Endothelial cell (in vitro differentiated cells): ENCODE measurements around the gene GKN2. TPM values are rescaled to one million over a fixed set of nuclear protein-coding genes. Genes with fewer than 3 reads are reported as not detected.
"Not testable (repeated sequence)": the region's sequence is repeated elsewhere in the genome, so short reads cannot be mapped to it uniquely, and the experiment has no call there.

Experiments
- DNase-seq: peaks from one replicate; pipeline ENCODE4 v3.0.0; 2021; ENCODE audit warnings: low spot score
- H3K27ac Mint-ChIP-seq: one replicate; pipeline ENCODE4 v1.8.0; 2021; ENCODE audit warnings: mixed read lengths, inconsistent platforms; ENCODE audit not compliant: unreplicated experiment
- H3K27me3 Mint-ChIP-seq: one replicate; pipeline ENCODE4 v1.8.0; 2021; ENCODE audit warnings: mild to moderate bottlenecking, moderate library complexity, mixed read lengths, inconsistent platforms; ENCODE audit not compliant: unreplicated experiment
- H3K36me3 Mint-ChIP-seq: one replicate; pipeline ENCODE4 v1.8.0; 2021; ENCODE audit warnings: mild to moderate bottlenecking, low read depth, mixed read lengths, inconsistent platforms; ENCODE audit not compliant: unreplicated experiment
- H3K4me1 Mint-ChIP-seq: one replicate; pipeline ENCODE4 v1.8.0; 2021; ENCODE audit warnings: mild to moderate bottlenecking, mixed read lengths, inconsistent platforms; ENCODE audit not compliant: unreplicated experiment
- H3K4me3 Mint-ChIP-seq: one replicate; pipeline ENCODE4 v1.8.0; 2021; ENCODE audit warnings: mild to moderate bottlenecking, mixed read lengths, inconsistent platforms; ENCODE audit not compliant: unreplicated experiment
- H3K9me3 Mint-ChIP-seq: one replicate; pipeline ENCODE4 v1.8.0; 2021; ENCODE audit warnings: mixed read lengths, inconsistent platforms; ENCODE audit not compliant: unreplicated experiment
- total RNA-seq: library from RNA; stranded (reverse); fragmentation: NEBNext Ultra II Directional; extraction: Animal tissue kit (Norgen Biotek cat#: 25700); gene quantifications from one replicate; pipeline ENCODE4 v1.2.1, GENCODE V29; 2021; ENCODE audit not compliant: unreplicated experiment
- TF ChIP-seq, protein P1 (sequence below): fragments of 200-600 bp; sonication (generic); IDR thresholded peaks from one replicate; pipeline ENCODE4 v1.5.0; 2021; ENCODE audit warnings: antibody characterized with exemption; ENCODE audit not compliant: unreplicated experiment

GKN2 gene
- total RNA-seq, 1 donor from 2014 or later = 0.36 TPM

DNA sequence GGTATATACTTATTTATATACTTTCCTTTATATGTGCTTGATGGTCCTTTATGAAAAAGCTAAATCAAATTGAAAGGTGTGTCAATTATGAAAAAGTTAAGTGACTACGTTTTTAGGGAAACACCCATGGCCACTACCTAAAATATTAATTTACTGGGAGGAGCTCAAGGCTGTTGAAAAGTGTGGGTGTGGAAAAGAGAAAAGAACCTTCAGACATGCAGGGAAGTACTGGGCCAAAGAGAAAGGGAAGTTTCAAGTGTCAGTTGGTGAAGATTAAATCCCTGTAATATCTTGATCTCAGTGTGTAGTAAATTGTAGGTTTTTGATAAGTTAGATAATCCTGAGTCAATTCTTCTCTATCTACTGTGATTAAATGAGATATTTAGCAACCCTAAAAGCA is 15.5 kb upstream of the GKN2 start:
- no peak overlapping the region for H3K27ac Mint-ChIP-seq
- no peak for DNase-seq
- H3K36me3 Mint-ChIP-seq = no peaks in the 10 kb centered on the region
- TF ChIP-seq, protein P1, sequence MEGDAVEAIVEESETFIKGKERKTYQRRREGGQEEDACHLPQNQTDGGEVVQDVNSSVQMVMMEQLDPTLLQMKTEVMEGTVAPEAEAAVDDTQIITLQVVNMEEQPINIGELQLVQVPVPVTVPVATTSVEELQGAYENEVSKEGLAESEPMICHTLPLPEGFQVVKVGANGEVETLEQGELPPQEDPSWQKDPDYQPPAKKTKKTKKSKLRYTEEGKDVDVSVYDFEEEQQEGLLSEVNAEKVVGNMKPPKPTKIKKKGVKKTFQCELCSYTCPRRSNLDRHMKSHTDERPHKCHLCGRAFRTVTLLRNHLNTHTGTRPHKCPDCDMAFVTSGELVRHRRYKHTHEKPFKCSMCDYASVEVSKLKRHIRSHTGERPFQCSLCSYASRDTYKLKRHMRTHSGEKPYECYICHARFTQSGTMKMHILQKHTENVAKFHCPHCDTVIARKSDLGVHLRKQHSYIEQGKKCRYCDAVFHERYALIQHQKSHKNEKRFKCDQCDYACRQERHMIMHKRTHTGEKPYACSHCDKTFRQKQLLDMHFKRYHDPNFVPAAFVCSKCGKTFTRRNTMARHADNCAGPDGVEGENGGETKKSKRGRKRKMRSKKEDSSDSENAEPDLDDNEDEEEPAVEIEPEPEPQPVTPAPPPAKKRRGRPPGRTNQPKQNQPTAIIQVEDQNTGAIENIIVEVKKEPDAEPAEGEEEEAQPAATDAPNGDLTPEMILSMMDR = no peak
- peaks cover 2% of the 10 kb centered on the region for H3K27me3 Mint-ChIP-seq
- H3K4me3 Mint-ChIP-seq = no peak overlapping the region
- no peaks in the 10 kb centered on the region for H3K4me1 Mint-ChIP-seq
- no peaks in the 10 kb centered on the region for H3K9me3 Mint-ChIP-seq

- Mint-ChIP-seq H3K27me3 (no peaks in the 10 kb centered on the region), H3K27ac (no peak overlapping the region), H3K4me3 (no peak overlapping the region), H3K9me3 (no peaks in the 10 kb centered on the region), H3K36me3 (no peaks in the 10 kb centered on the region), H3K4me1 (no peaks in the 10 kb centered on the region)
- TF ChIP-seq, protein P1 = no peak
- DNase-seq = no peak
Observed at GRCh38 chr2:68964282-68964681, 11.6 kb upstream of the GKN2 start.

DNA sequence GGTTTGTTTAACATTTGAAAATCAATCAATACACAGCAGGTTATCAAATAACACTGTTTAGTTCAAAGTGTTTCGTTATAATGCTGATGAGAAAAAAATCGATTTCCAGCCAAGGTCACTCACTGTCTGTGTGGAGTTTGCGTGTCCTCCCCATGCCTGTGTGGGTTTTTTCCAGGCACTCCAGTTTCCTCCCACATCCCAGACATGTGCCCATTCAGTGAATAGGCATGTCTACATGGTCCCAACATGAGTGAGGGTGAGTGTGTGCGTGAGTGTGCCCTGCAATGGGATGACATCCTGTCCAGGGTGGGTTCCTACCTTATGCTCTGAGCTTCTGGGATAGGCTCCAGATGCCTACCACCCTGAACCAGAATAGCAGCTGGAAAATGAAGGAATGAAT is 8.7 kb upstream of the GKN2 start:
- H3K27me3 Mint-ChIP-seq = no peaks in the 10 kb centered on the region
- H3K4me1 Mint-ChIP-seq = no peaks in the 10 kb centered on the region
- TF ChIP-seq, protein P1 = no peak
- H3K4me3 Mint-ChIP-seq = no peak overlapping the region
- no peaks in the 10 kb centered on the region for H3K9me3 Mint-ChIP-seq
- no peak overlapping the region for H3K27ac Mint-ChIP-seq
- DNase-seq = no peak
- no peaks in the 10 kb centered on the region for H3K36me3 Mint-ChIP-seq

GRCh38 chr2:68959001-68959400 is 6.3 kb upstream of the GKN2 start:
- DNase-seq = no peak
- H3K36me3 Mint-ChIP-seq = no peaks in the 10 kb centered on the region
- TF ChIP-seq, protein P1 = no peak
- no peaks in the 10 kb centered on the region for H3K27me3 Mint-ChIP-seq
- no peak overlapping the region for H3K27ac Mint-ChIP-seq
- no peak overlapping the region for H3K4me3 Mint-ChIP-seq
- no peaks in the 10 kb centered on the region for H3K4me1 Mint-ChIP-seq
- H3K9me3 Mint-ChIP-seq = no peaks in the 10 kb centered on the region

DNA sequence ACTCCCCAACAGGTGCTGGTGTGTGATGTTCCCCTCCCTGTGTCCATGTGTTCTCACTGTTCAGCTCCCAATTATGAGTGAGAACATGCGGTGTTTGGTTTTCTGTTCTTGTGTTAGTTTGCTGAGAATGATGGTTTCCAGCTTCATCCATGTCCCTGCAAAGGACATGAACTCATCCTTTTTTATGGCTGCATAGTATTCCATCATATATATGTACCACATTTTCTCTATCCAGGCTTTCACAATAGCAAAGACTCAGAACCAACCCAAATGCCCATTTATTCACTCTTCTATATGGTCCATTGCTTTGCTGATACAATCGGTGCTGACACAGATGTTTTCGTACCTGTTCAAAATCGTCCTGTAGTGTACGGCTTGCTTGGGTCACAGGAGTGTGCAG is 2.7 kb upstream of the GKN2 start:
- not testable (repeated sequence) for H3K27me3 Mint-ChIP-seq, DNase-seq, H3K27ac Mint-ChIP-seq, H3K36me3 Mint-ChIP-seq, H3K4me3 Mint-ChIP-seq, H3K4me1 Mint-ChIP-seq, H3K9me3 Mint-ChIP-seq

DNA sequence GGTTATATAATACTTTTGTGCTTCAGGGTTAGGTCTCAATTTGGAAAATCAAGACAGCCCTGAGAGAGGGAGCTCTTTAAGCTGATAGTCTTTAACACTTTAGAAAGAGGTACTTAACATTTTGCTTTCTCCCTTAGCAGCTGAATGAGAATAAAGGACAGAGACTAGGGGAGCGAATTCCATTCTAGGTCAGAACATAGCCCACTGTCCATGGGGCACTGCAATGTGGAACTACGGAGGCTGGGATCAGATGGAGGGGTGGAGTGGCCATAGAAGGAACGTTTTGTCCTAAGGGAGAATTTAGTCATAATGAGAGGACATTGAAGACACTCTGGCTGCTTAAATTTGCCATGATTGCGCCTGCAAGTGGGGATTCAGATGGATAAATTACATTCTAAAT is 794 bp downstream of the GKN2 start:
- no peaks in the 10 kb centered on the region for H3K9me3 Mint-ChIP-seq
- no peak overlapping the region for H3K27ac Mint-ChIP-seq
- peaks cover 3% of the 10 kb centered on the region for H3K27me3 Mint-ChIP-seq
- DNase-seq = no peak
- H3K4me3 Mint-ChIP-seq = no peak overlapping the region
- TF ChIP-seq, protein P1 = no peak
- no peaks in the 10 kb centered on the region for H3K36me3 Mint-ChIP-seq
- no peaks in the 10 kb centered on the region for H3K4me1 Mint-ChIP-seq
